PFSK-1 (cell line): ENCODE results near the gene PPID.

ENCODE experiments used
- FOXP2 ChIP-seq: optimal IDR thresholded peaks from 2 replicates; pipeline ENCODE3; 2011; ENCODE audit warnings: borderline replicate concordance, control low read depth, inconsistent platforms; ENCODE audit not compliant: insufficient read depth; ENCODE audit errors: extremely low read length, extremely low read depth
- POLR2AphosphoS5 ChIP-seq: IDR thresholded peaks from 2 replicates; pipeline ENCODE4 v1.6.1; 2012; ENCODE audit warnings: low read depth, mild to moderate bottlenecking, control low read depth, low read length, moderate library complexity
- SIN3A ChIP-seq: IDR thresholded peaks from 2 replicates; pipeline ENCODE4 v1.6.1; 2012; ENCODE audit warnings: mild to moderate bottlenecking, low read length, moderate library complexity, borderline replicate concordance; ENCODE audit not compliant: insufficient read depth
- TAF1 ChIP-seq: IDR thresholded peaks from 2 replicates; pipeline ENCODE4 v1.6.1; 2012; ENCODE audit warnings: low read length, control low read depth, borderline replicate concordance; ENCODE audit not compliant: insufficient read depth
- TF ChIP-seq, protein P1 (sequence below), 2 experiments: IDR thresholded peaks; 2 replicates each; pipeline versions ENCODE4 v1.6.1 to v1.8.0; 2011 to 2012; ENCODE audit warnings: low read depth in 2 of 2, low read length in 2 of 2, control low read depth in 1 of 2, inconsistent platforms in 1 of 2, mild to moderate bottlenecking in 1 of 2, moderate library complexity in 1 of 2; ENCODE audit not compliant: insufficient read depth in 1 of 2

Gene PPID

DNA sequence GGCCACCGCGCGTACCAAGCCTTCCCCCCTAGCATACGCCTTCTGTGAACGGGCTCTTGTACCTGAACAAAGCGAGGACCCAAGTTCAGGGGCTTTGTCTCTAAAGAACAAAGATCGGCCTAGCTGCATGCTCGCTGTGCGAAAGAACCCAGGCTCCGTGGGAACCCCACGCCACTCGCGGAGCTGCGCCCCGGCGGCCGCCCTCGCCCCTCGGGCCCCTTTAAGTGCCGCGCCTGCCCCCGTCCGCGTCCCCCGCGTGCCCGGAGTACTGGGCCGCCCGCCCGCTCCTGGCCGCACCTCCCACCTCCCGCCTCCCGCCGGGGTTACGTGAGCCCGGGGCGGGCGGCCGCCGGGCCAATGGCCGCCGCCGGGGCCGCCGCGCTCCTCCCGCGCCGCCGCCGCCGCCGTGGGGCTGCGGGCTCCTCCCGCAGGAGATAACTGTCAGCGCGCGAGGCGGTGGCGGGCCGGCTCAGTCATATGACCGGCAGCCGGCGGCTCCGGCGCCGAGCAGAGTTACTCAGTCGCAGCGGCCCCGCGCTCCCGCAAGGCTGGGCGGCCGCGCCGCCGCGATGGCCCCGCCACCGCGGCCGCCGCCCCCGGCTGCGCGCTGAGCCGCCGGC lies 45.5 kb upstream of the PPID start, which contains the start of gene FNIP2:
TSS of gene FNIP2 (plus strand) at position 472 of the 620 bp plus-strand sequence. CDS start 187 bp downstream, outside the sequence.
- TF ChIP-seq, protein P1, sequence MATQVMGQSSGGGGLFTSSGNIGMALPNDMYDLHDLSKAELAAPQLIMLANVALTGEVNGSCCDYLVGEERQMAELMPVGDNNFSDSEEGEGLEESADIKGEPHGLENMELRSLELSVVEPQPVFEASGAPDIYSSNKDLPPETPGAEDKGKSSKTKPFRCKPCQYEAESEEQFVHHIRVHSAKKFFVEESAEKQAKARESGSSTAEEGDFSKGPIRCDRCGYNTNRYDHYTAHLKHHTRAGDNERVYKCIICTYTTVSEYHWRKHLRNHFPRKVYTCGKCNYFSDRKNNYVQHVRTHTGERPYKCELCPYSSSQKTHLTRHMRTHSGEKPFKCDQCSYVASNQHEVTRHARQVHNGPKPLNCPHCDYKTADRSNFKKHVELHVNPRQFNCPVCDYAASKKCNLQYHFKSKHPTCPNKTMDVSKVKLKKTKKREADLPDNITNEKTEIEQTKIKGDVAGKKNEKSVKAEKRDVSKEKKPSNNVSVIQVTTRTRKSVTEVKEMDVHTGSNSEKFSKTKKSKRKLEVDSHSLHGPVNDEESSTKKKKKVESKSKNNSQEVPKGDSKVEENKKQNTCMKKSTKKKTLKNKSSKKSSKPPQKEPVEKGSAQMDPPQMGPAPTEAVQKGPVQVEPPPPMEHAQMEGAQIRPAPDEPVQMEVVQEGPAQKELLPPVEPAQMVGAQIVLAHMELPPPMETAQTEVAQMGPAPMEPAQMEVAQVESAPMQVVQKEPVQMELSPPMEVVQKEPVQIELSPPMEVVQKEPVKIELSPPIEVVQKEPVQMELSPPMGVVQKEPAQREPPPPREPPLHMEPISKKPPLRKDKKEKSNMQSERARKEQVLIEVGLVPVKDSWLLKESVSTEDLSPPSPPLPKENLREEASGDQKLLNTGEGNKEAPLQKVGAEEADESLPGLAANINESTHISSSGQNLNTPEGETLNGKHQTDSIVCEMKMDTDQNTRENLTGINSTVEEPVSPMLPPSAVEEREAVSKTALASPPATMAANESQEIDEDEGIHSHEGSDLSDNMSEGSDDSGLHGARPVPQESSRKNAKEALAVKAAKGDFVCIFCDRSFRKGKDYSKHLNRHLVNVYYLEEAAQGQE (IDR thresholded peaks at IDR 0.05; ENCODE audit: insufficient read depth in 1 of 2, low read depth in 2 of 2, low read length in 2 of 2): 0 out of 4 replicates have a peak, but pooled peaks of 1 of the 2 experiments have one; percentile 16
- TF ChIP-seq SIN3A: no peak
- TF ChIP-seq TAF1: 0 out of 2 replicates have a peak, but pooled peaks have one; percentile 47
- TF ChIP-seq POLR2AphosphoS5: peak; percentile 47; the same call in 1 of the 2 replicates
- TF ChIP-seq FOXP2: no peak

- TF ChIP-seq, protein P1 (IDR thresholded peaks at IDR 0.05; ENCODE audit: insufficient read depth in 1 of 2, low read depth in 2 of 2, low read length in 2 of 2): no peak
- TF ChIP-seq TAF1 (no peak), SIN3A (no peak), FOXP2 (no peak), POLR2AphosphoS5 (no peak)
Measured at GRCh38 chr4:158767451-158767850, 44.3 kb upstream of the PPID start.

GRCh38 chr4:158766434-158767044 lies 43.3 kb upstream of the PPID start:
- TF ChIP-seq SIN3A (no peak), POLR2AphosphoS5 (no peak), TAF1 (no peak), FOXP2 (no peak)
- TF ChIP-seq, protein P1 (IDR thresholded peaks at IDR 0.05; ENCODE audit: insufficient read depth in 1 of 2, low read depth in 2 of 2, low read length in 2 of 2): no peak

DNA sequence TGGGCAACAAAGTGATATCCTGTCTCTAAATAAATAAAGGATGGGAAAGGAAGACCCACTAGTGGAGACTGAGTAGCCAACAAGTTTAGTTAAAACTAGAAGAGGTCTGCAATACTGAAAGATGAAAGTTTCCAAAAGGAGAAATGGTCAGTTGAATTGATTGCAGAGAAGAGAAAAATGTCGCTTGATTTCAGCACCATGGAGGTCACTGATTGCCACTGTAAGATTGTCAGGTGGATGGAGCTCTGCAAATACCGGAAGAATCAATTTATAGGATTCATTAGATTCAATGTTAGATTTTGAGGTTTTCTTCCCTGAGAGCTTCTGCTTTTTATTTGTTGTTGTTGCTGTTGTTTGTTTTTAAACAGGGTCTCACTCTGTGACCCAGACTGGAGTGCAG lies 40.3 kb upstream of the PPID start:
- TF ChIP-seq, protein P1 (IDR thresholded peaks at IDR 0.05; ENCODE audit: insufficient read depth in 1 of 2, low read depth in 2 of 2, low read length in 2 of 2): peak in 1 of 2 experiments; percentile 83; a peak in 2 of 4 replicates
- TF ChIP-seq FOXP2 (no peak), TAF1 (no peak), SIN3A (no peak), POLR2AphosphoS5 (no peak)
